ENCODE data around the gene ETFDH. TPM values are rescaled to one million over a fixed set of nuclear protein-coding genes. Genes with fewer than 3 reads are reported as not detected.

The ETFDH gene
- total and polyA plus RNA-seq, 2 experiments from 2014 or later, result 11.4 to 17.7 TPM

DNA sequence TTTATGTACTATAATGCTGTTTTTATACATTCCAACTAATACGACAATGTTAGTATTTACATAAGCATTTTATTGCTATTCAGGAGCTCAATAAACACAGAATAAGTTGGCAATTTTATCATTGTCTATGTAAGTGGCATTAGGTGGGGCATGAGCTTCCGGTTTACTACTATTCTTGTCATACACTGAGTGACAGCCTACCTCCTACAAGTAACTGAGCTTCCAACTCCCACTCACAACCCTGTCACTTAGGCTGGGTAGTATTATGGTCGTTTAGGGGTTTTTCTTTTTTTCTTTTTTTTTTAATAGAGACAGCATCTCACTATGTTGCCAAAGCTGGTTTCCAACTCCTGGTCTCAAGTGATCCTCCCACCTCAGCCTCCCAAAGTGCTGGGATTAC lies 43.7 kb downstream of the ETFDH start:
- peaks cover 76% of the 10 kb centered on the region for H3K36me3 ChIP-seq (ENCODE audit: insufficient read depth)
- H3K36me3 Mint-ChIP-seq (ENCODE audit: low read depth), result peaks cover 87% of the 10 kb centered on the region
- H3K27me3 Mint-ChIP-seq (ENCODE audit: insufficient read depth, low read depth, poor library complexity), result no peaks in the 10 kb centered on the region
- H3K4me1 ChIP-seq (ENCODE audit: insufficient read depth), result no peaks in the 10 kb centered on the region
- no peak overlapping the region for H3K4me3 Mint-ChIP-seq
- H3K27me3 ChIP-seq (ENCODE audit: insufficient read depth), result no peaks in the 10 kb centered on the region
- H2AFZ ChIP-seq, result no peak overlapping the region
- H4K20me1 ChIP-seq (replicated peaks; ENCODE audit: insufficient read depth), result peaks cover 7% of the 10 kb centered on the region
- no peaks in the 10 kb centered on the region for H3K9me2 ChIP-seq (ENCODE audit: insufficient read depth)
- ATAC-seq (no peak), DNase-seq (ENCODE audit: low spot score) (no peak)
- peaks cover 6% of the 10 kb centered on the region for H3K79me2 ChIP-seq (replicated peaks; ENCODE audit: insufficient read depth)
- no peaks in the 10 kb centered on the region for H3K4me1 Mint-ChIP-seq
- H3K27ac ChIP-seq (ENCODE audit: low read depth), result no peak overlapping the region
- no peak overlapping the region for H3K4me2 ChIP-seq
- no peak overlapping the region for H3K4me3 ChIP-seq
- H3K9me3 Mint-ChIP-seq, result no peaks in the 10 kb centered on the region
- no peak overlapping the region for H3K27ac Mint-ChIP-seq
- TF ChIP-seq NANOG (IDR thresholded peaks at IDR 0.05; ENCODE audit: borderline replicate concordance), result no peak
- TF ChIP-seq, protein P1, sequence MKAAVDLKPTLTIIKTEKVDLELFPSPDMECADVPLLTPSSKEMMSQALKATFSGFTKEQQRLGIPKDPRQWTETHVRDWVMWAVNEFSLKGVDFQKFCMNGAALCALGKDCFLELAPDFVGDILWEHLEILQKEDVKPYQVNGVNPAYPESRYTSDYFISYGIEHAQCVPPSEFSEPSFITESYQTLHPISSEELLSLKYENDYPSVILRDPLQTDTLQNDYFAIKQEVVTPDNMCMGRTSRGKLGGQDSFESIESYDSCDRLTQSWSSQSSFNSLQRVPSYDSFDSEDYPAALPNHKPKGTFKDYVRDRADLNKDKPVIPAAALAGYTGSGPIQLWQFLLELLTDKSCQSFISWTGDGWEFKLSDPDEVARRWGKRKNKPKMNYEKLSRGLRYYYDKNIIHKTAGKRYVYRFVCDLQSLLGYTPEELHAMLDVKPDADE (IDR thresholded peaks at IDR 0.05), result no peak
- TF ChIP-seq, protein P2, sequence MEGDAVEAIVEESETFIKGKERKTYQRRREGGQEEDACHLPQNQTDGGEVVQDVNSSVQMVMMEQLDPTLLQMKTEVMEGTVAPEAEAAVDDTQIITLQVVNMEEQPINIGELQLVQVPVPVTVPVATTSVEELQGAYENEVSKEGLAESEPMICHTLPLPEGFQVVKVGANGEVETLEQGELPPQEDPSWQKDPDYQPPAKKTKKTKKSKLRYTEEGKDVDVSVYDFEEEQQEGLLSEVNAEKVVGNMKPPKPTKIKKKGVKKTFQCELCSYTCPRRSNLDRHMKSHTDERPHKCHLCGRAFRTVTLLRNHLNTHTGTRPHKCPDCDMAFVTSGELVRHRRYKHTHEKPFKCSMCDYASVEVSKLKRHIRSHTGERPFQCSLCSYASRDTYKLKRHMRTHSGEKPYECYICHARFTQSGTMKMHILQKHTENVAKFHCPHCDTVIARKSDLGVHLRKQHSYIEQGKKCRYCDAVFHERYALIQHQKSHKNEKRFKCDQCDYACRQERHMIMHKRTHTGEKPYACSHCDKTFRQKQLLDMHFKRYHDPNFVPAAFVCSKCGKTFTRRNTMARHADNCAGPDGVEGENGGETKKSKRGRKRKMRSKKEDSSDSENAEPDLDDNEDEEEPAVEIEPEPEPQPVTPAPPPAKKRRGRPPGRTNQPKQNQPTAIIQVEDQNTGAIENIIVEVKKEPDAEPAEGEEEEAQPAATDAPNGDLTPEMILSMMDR (conservative IDR thresholded peaks at IDR 0.05; ENCODE audit: low read depth in 2 of 2), result no peak
- TF ChIP-seq EZH2phosphoT487 (IDR thresholded peaks at IDR 0.05; ENCODE audit: unreplicated experiment), result no peak
- no peak for TF ChIP-seq JUNB (IDR thresholded peaks at IDR 0.05; ENCODE audit: unreplicated experiment)
- TF ChIP-seq POLR2AphosphoS5 (IDR thresholded peaks at IDR 0.05; ENCODE audit: low read depth), result no peak
- TF ChIP-seq EZH2 (IDR thresholded peaks at IDR 0.05; ENCODE audit: low read depth, unreplicated experiment), result no peak
- no peak for TF ChIP-seq ZNF331 (CRISPR knock-in tag; IDR thresholded peaks at IDR 0.05; ENCODE audit: low read depth)
- TF ChIP-seq ZNF114 (CRISPR knock-in tag; IDR thresholded peaks at IDR 0.05), result no peak
- TF ChIP-seq, protein P3, sequence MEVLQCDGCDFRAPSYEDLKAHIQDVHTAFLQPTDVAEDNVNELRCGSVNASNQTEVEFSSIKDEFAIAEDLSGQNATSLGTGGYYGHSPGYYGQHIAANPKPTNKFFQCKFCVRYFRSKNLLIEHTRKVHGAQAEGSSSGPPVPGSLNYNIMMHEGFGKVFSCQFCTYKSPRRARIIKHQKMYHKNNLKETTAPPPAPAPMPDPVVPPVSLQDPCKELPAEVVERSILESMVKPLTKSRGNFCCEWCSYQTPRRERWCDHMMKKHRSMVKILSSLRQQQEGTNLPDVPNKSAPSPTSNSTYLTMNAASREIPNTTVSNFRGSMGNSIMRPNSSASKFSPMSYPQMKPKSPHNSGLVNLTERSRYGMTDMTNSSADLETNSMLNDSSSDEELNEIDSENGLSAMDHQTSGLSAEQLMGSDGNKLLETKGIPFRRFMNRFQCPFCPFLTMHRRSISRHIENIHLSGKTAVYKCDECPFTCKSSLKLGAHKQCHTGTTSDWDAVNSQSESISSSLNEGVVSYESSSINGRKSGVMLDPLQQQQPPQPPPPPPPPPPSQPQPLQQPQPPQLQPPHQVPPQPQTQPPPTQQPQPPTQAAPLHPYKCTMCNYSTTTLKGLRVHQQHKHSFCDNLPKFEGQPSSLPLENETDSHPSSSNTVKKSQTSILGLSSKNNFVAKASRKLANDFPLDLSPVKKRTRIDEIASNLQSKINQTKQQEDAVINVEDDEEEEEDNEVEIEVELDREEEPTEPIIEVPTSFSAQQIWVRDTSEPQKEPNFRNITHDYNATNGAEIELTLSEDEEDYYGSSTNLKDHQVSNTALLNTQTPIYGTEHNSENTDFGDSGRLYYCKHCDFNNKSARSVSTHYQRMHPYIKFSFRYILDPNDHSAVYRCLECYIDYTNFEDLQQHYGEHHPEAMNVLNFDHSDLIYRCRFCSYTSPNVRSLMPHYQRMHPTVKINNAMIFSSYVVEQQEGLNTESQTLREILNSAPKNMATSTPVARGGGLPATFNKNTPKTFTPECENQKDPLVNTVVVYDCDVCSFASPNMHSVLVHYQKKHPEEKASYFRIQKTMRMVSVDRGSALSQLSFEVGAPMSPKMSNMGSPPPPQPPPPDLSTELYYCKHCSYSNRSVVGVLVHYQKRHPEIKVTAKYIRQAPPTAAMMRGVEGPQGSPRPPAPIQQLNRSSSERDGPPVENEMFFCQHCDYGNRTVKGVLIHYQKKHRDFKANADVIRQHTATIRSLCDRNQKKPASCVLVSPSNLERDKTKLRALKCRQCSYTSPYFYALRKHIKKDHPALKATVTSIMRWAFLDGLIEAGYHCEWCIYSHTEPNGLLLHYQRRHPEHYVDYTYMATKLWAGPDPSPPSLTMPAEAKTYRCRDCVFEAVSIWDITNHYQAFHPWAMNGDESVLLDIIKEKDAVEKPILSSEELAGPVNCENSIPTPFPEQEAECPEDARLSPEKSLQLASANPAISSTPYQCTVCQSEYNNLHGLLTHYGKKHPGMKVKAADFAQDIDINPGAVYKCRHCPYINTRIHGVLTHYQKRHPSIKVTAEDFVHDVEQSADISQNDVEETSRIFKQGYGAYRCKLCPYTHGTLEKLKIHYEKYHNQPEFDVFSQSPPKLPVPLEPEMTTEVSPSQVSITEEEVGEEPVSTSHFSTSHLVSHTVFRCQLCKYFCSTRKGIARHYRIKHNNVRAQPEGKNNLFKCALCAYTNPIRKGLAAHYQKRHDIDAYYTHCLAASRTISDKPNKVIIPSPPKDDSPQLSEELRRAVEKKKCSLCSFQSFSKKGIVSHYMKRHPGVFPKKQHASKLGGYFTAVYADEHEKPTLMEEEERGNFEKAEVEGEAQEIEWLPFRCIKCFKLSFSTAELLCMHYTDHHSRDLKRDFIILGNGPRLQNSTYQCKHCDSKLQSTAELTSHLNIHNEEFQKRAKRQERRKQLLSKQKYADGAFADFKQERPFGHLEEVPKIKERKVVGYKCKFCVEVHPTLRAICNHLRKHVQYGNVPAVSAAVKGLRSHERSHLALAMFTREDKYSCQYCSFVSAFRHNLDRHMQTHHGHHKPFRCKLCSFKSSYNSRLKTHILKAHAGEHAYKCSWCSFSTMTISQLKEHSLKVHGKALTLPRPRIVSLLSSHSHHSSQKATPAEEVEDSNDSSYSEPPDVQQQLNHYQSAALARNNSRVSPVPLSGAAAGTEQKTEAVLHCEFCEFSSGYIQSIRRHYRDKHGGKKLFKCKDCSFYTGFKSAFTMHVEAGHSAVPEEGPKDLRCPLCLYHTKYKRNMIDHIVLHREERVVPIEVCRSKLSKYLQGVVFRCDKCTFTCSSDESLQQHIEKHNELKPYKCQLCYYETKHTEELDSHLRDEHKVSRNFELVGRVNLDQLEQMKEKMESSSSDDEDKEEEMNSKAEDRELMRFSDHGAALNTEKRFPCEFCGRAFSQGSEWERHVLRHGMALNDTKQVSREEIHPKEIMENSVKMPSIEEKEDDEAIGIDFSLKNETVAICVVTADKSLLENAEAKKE (CRISPR knock-in tag; IDR thresholded peaks at IDR 0.05), result no peak
- TF ChIP-seq CREB1 (CRISPR knock-in tag; IDR thresholded peaks at IDR 0.05; ENCODE audit: low read depth), result no peak
- no peak for TF ChIP-seq REST (IDR thresholded peaks at IDR 0.05; ENCODE audit: unreplicated experiment)
- TF ChIP-seq STAT1 (IDR thresholded peaks at IDR 0.05; ENCODE audit: unreplicated experiment), result no peak
- no peaks in the 10 kb centered on the region for H3F3A ChIP-seq (replicated peaks; ENCODE audit: low read depth)

All from GM23338 (cell line).